BLaER1 (cell line): Measurements from ENCODE around the gene RIC8B.
"Not testable (repeated sequence)": the region's sequence is repeated elsewhere in the genome, so short reads cannot be mapped to it uniquely, and the experiment has no call there.

Source experiments
- H3K27ac ChIP-seq: shearing (Covaris generic); formaldehyde crosslinking; 2 replicates; pipeline ENCODE4 v1.8.1; 2022
- H3K27me3 ChIP-seq: shearing (Covaris generic); formaldehyde crosslinking; 2 replicates; pipeline ENCODE4 v1.8.1; 2022
- H3K36me3 ChIP-seq: shearing (Covaris generic); formaldehyde crosslinking; 2 replicates; pipeline ENCODE4 v1.8.1; 2022
- H3K4me1 ChIP-seq: shearing (Covaris generic); formaldehyde crosslinking; 2 replicates; pipeline ENCODE4 v1.8.1; 2022
- H3K4me2 ChIP-seq: shearing (Covaris generic); formaldehyde crosslinking; 2 replicates; pipeline ENCODE4 v1.8.1; 2022
- H3K4me3 ChIP-seq: shearing (Covaris generic); formaldehyde crosslinking; 2 replicates; pipeline ENCODE4 v1.8.1; 2022
- H3K9ac ChIP-seq: shearing (Covaris generic); formaldehyde crosslinking; 2 replicates; pipeline ENCODE4 v1.8.1; 2022
- H3K9me3 ChIP-seq: shearing (Covaris generic); formaldehyde crosslinking; 2 replicates; pipeline ENCODE4 v1.8.1; 2022
- H4K20me1 ChIP-seq: shearing (Covaris generic); formaldehyde crosslinking; 2 replicates; pipeline ENCODE4 v1.8.1; 2022
- Cebpa-rat ChIP-seq: shearing (Covaris generic); IDR thresholded peaks from 2 replicates; pipeline ENCODE4 v1.8.1; 2022

The RIC8B gene

GRCh38 chr12:106774005-106774807 is at the start of gene RIC8B:
Gene RIC8B, plus strand, starts transcription at chr12:106774682. Its CDS starts 64 bp downstream, at chr12:106774746.
- H3K4me2 ChIP-seq = peak within 1 kb of the TSS; percentile 94
- H3K4me1 ChIP-seq = peaks cover 17% of the 10 kb centered on the region

GRCh38 chr12:106724934-106725333 is 49.5 kb upstream of the RIC8B start:
- no peaks in the 10 kb centered on the region for H3K27me3 ChIP-seq
- no peak overlapping the region for H3K4me3 ChIP-seq
- no peaks in the 10 kb centered on the region for H3K9me3 ChIP-seq
- TF ChIP-seq Cebpa-rat = no peak
- no peaks in the 10 kb centered on the region for H3K4me1 ChIP-seq
- H3K36me3 ChIP-seq = no peaks in the 10 kb centered on the region
- H3K27ac ChIP-seq = no peak overlapping the region
- H3K4me2 ChIP-seq = no peak overlapping the region
- H4K20me1 ChIP-seq = no peaks in the 10 kb centered on the region
- H3K9ac ChIP-seq = no peak overlapping the region

More at GRCh38 chr12:106774005-106774807, at the start of gene RIC8B:
- Histone ChIP-seq H3K36me3 (peaks cover 18% of the 10 kb centered on the region), H4K20me1 (peaks cover 37% of the 10 kb centered on the region; the same call in 1 of the 2 replicates), H3K27ac (peak within 1 kb of the TSS; percentile 88), H3K9me3 (peaks cover 9% of the 10 kb centered on the region; the same call in 1 of the 2 replicates), H3K9ac (peak within 1 kb of the TSS; percentile 86), H3K4me3 (peak within 1 kb of the TSS; percentile 97), H3K27me3 (no peaks in the 10 kb centered on the region)
- no peak for TF ChIP-seq Cebpa-rat

- H3K9me3 ChIP-seq, H3K27ac ChIP-seq, H3K4me3 ChIP-seq, H3K4me2 ChIP-seq, H3K9ac ChIP-seq, H3K27me3 ChIP-seq, H4K20me1 ChIP-seq, H3K36me3 ChIP-seq, H3K4me1 ChIP-seq: not testable (repeated sequence)
Measured at GRCh38 chr12:106726603-106727202, 47.8 kb upstream of the RIC8B start.

GRCh38 chr12:106729611-106730010 is 44.9 kb upstream of the RIC8B start:
- Histone ChIP-seq H3K36me3 (no peaks in the 10 kb centered on the region), H3K27me3 (no peaks in the 10 kb centered on the region), H3K4me3 (no peak overlapping the region), H3K27ac (no peak overlapping the region), H4K20me1 (no peaks in the 10 kb centered on the region), H3K4me1 (no peaks in the 10 kb centered on the region), H3K4me2 (no peak overlapping the region), H3K9ac (no peak overlapping the region), H3K9me3 (no peaks in the 10 kb centered on the region)
- no peak for TF ChIP-seq Cebpa-rat

- H3K9me3 ChIP-seq = no peaks in the 10 kb centered on the region
- H3K27ac ChIP-seq = no peak overlapping the region
- no peak overlapping the region for H3K4me3 ChIP-seq
- no peaks in the 10 kb centered on the region for H3K27me3 ChIP-seq
- TF ChIP-seq Cebpa-rat = no peak
- no peak overlapping the region for H3K9ac ChIP-seq
- no peak overlapping the region for H3K4me2 ChIP-seq
- H3K36me3 ChIP-seq = no peaks in the 10 kb centered on the region
- H4K20me1 ChIP-seq = no peaks in the 10 kb centered on the region
- H3K4me1 ChIP-seq = no peaks in the 10 kb centered on the region
Measured at GRCh38 chr12:106732890-106733289, 41.6 kb upstream of the RIC8B start.

GRCh38 chr12:106733660-106734059 is 40.8 kb upstream of the RIC8B start:
- no peak for TF ChIP-seq Cebpa-rat
- Histone ChIP-seq H3K4me3 (no peak overlapping the region), H3K4me1 (no peaks in the 10 kb centered on the region)

GRCh38 chr12:106736051-106736957 is 38.2 kb upstream of the RIC8B start:
- H3K36me3 ChIP-seq = no peaks in the 10 kb centered on the region
- H3K9ac ChIP-seq = no peak overlapping the region
- H3K27me3 ChIP-seq = no peaks in the 10 kb centered on the region
- no peak for TF ChIP-seq Cebpa-rat
- H3K27ac ChIP-seq = no peak overlapping the region
- H3K4me1 ChIP-seq = no peaks in the 10 kb centered on the region
- no peak overlapping the region for H3K4me2 ChIP-seq
- H3K9me3 ChIP-seq = no peaks in the 10 kb centered on the region
- no peaks in the 10 kb centered on the region for H4K20me1 ChIP-seq
- H3K4me3 ChIP-seq = no peak overlapping the region

More at GRCh38 chr12:106733660-106734059, 40.8 kb upstream of the RIC8B start:
- Histone ChIP-seq H3K9me3 (no peaks in the 10 kb centered on the region), H3K4me2 (no peak overlapping the region), H3K36me3 (no peaks in the 10 kb centered on the region), H3K27ac (no peak overlapping the region), H4K20me1 (no peaks in the 10 kb centered on the region), H3K9ac (no peak overlapping the region), H3K27me3 (no peaks in the 10 kb centered on the region)

GRCh38 chr12:106739318-106739717 is 35.2 kb upstream of the RIC8B start:
- H3K27me3 ChIP-seq = no peaks in the 10 kb centered on the region
- TF ChIP-seq Cebpa-rat = no peak
- H3K4me3 ChIP-seq = no peak overlapping the region
- no peak overlapping the region for H3K27ac ChIP-seq
- no peaks in the 10 kb centered on the region for H3K36me3 ChIP-seq
- no peaks in the 10 kb centered on the region for H3K9me3 ChIP-seq
- H3K9ac ChIP-seq = no peak overlapping the region
- no peaks in the 10 kb centered on the region for H4K20me1 ChIP-seq
- no peaks in the 10 kb centered on the region for H3K4me1 ChIP-seq
- H3K4me2 ChIP-seq = no peak overlapping the region

- H3K36me3 ChIP-seq = no peaks in the 10 kb centered on the region
- no peak overlapping the region for H3K9ac ChIP-seq
- no peaks in the 10 kb centered on the region for H3K4me1 ChIP-seq
- H4K20me1 ChIP-seq = no peaks in the 10 kb centered on the region
- TF ChIP-seq Cebpa-rat = no peak
- no peaks in the 10 kb centered on the region for H3K9me3 ChIP-seq
- H3K27ac ChIP-seq = no peak overlapping the region
- H3K4me3 ChIP-seq = no peak overlapping the region
- H3K4me2 ChIP-seq = no peak overlapping the region
- H3K27me3 ChIP-seq = no peaks in the 10 kb centered on the region
Measured at GRCh38 chr12:106739815-106740530, 34.5 kb upstream of the RIC8B start.
